ENCODE measurements around the gene CD300A. TPM values are rescaled to one million over a fixed set of nuclear protein-coding genes. Genes with fewer than 3 reads are reported as not detected.
A peak's percentile ranks its signal among the peaks of the same experiment; 100 is the strongest.

Gene CD300A
- total RNA-seq, 1 donor from 2014 or later: not detected

DNA sequence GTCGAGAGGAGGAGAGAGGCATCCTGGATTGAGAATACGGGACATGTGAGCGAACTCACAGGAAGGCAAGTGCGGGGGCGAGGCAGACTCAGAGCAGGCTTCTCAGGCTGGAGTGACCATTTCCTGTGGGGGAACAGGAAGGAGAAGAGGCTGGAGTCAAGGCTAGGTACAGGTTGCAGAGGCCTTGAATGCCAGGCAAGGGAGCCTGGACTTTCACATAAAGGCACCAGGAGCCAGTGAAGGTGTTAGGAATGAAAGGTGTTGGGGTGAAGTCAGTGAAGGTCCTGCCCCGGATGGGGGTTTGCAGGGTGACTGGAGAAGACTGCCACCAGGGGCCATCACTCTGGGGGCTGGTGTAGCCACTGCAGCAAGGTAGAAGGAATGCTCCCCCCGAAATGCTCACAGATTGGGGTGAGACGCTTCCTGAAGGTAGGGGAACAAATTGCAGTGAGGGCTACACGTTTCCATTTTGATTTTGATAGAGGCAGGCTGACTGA lies 39.8 kb upstream of the CD300A start:
- peaks cover 23% of the 10 kb centered on the region for H3K4me1 Mint-ChIP-seq (ENCODE audit: unreplicated experiment)
- no peak for DNase-seq (ENCODE audit: extremely low spot score, unreplicated experiment)
- no peaks in the 10 kb centered on the region for H3K9me3 Mint-ChIP-seq (ENCODE audit: unreplicated experiment)
- peaks cover 4% of the 10 kb centered on the region for H3K27me3 Mint-ChIP-seq (ENCODE audit: unreplicated experiment)
- TF ChIP-seq, protein P1, sequence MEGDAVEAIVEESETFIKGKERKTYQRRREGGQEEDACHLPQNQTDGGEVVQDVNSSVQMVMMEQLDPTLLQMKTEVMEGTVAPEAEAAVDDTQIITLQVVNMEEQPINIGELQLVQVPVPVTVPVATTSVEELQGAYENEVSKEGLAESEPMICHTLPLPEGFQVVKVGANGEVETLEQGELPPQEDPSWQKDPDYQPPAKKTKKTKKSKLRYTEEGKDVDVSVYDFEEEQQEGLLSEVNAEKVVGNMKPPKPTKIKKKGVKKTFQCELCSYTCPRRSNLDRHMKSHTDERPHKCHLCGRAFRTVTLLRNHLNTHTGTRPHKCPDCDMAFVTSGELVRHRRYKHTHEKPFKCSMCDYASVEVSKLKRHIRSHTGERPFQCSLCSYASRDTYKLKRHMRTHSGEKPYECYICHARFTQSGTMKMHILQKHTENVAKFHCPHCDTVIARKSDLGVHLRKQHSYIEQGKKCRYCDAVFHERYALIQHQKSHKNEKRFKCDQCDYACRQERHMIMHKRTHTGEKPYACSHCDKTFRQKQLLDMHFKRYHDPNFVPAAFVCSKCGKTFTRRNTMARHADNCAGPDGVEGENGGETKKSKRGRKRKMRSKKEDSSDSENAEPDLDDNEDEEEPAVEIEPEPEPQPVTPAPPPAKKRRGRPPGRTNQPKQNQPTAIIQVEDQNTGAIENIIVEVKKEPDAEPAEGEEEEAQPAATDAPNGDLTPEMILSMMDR (IDR thresholded peaks at IDR 0.05): no peak
- no peak overlapping the region for H3K4me3 Mint-ChIP-seq (ENCODE audit: unreplicated experiment)
- no peak overlapping the region for H3K27ac Mint-ChIP-seq (ENCODE audit: unreplicated experiment)
- H3K36me3 Mint-ChIP-seq (ENCODE audit: unreplicated experiment): no peaks in the 10 kb centered on the region

DNA sequence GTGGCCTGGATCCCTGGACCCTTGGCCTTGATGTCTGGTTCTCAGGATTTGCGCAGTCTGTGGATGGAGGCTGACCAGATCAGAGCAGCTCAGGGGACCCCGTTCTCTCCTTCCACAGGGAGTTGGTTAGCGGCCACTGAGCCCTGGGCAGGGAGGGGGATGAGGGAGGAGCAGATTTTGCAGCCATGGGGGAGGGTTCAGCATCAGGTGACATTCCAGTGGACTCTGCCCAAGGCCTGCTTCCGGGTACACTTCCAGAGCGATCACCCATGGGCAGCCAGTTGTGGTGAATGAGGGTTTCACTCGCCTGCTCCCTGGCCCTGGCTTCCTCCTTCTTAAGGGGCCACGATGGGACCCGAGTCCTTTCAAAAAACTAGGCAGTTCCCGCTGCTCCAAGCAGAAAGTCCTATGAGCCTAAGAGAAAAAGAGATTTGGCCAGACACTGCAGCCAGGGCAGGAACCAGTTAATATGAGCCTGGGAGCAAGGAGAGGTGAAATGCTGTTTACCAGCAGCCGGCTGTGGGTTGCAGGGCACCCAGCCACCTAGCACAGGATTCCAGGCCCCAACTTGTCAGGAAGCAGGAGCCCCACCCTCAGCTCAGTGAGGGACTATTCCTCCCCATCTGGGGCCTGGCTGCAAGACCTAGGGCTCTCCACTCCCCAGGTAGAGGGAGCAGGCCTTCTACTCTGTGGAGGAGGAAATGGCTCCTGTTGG lies 39.2 kb upstream of the CD300A start:
- H3K27me3 Mint-ChIP-seq (ENCODE audit: unreplicated experiment): peaks cover 4% of the 10 kb centered on the region
- no peak overlapping the region for H3K27ac Mint-ChIP-seq (ENCODE audit: unreplicated experiment)
- H3K9me3 Mint-ChIP-seq (ENCODE audit: unreplicated experiment): no peaks in the 10 kb centered on the region
- H3K4me1 Mint-ChIP-seq (ENCODE audit: unreplicated experiment): peaks cover 23% of the 10 kb centered on the region
- H3K4me3 Mint-ChIP-seq (ENCODE audit: unreplicated experiment): no peak overlapping the region
- DNase-seq (ENCODE audit: extremely low spot score, unreplicated experiment): no peak
- TF ChIP-seq, protein P1 (IDR thresholded peaks at IDR 0.05): no peak
- H3K36me3 Mint-ChIP-seq (ENCODE audit: unreplicated experiment): no peaks in the 10 kb centered on the region

DNA sequence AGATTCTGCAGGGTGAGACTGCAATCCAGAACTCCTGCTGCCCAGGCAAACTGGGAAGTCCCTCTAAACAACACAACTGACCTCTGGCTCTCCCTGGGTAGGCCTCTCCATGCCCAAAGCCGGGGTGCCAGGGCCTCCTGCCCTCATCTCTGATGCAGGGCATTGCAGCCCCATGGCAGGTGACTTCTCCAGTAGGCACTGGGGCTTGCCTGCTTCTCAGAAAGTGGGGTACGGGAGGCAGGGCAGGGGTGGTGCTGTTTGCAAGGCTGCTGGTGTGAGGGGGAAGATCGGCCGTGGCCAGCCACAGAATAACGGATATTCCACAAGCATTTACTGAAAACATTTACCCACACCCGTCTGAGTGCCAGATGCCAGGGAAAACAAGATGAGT lies 38.7 kb upstream of the CD300A start:
- DNase-seq (ENCODE audit: extremely low spot score, unreplicated experiment): no peak
- H3K4me1 Mint-ChIP-seq (ENCODE audit: unreplicated experiment): peaks cover 24% of the 10 kb centered on the region
- H3K4me3 Mint-ChIP-seq (ENCODE audit: unreplicated experiment): no peak overlapping the region
- H3K9me3 Mint-ChIP-seq (ENCODE audit: unreplicated experiment): no peaks in the 10 kb centered on the region
- no peak overlapping the region for H3K27ac Mint-ChIP-seq (ENCODE audit: unreplicated experiment)
- no peaks in the 10 kb centered on the region for H3K27me3 Mint-ChIP-seq (ENCODE audit: unreplicated experiment)
- no peaks in the 10 kb centered on the region for H3K36me3 Mint-ChIP-seq (ENCODE audit: unreplicated experiment)
- TF ChIP-seq, protein P1 (IDR thresholded peaks at IDR 0.05): no peak

DNA sequence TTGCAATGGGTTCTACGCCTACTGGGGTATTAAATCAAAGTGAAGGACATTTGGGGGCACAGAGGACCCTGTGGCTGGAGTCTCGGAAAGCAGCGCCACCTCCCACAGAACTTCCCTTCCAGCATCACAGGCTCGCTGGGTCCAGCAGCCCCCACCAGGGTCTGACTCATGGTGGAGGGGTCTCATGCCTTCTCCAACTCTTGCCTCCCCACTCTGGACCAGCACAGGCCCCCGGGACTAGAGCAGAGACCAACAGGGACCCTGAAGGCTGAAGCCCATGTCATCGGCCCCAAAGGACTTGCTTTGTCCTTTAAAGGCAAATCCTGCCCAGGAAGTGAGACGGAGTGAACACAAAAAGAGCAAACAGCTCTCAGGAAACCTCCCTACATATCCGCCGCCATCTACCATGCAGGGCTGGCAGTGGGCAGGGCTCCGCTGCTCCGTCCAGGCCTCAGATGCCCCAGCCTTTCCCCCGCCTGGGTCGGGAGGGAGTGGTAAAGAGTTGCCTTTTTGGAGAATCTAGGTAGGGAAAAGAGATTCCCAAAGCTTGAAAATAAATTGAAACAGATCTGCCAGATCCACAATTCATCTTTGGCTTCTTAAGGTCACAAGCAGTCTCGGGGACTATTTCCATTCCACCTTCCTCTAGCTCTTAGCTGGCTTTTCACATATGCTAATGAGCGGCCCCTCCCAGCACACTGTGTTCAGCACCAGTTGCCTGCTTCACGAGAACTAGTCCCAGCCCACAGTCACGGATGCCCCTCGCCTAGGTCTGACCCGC lies 36.6 kb upstream of the CD300A start:
- H3K36me3 Mint-ChIP-seq (ENCODE audit: unreplicated experiment): no peaks in the 10 kb centered on the region
- H3K9me3 Mint-ChIP-seq (ENCODE audit: unreplicated experiment): no peaks in the 10 kb centered on the region
- H3K4me3 Mint-ChIP-seq (ENCODE audit: unreplicated experiment): peak overlapping the region; percentile 79
- peak overlapping the region; percentile 89 for H3K27ac Mint-ChIP-seq (ENCODE audit: unreplicated experiment)
- TF ChIP-seq, protein P1 (IDR thresholded peaks at IDR 0.05): no peak
- peaks cover 40% of the 10 kb centered on the region for H3K4me1 Mint-ChIP-seq (ENCODE audit: unreplicated experiment)
- DNase-seq (ENCODE audit: extremely low spot score, unreplicated experiment): no peak
- H3K27me3 Mint-ChIP-seq (ENCODE audit: unreplicated experiment): no peaks in the 10 kb centered on the region

DNA sequence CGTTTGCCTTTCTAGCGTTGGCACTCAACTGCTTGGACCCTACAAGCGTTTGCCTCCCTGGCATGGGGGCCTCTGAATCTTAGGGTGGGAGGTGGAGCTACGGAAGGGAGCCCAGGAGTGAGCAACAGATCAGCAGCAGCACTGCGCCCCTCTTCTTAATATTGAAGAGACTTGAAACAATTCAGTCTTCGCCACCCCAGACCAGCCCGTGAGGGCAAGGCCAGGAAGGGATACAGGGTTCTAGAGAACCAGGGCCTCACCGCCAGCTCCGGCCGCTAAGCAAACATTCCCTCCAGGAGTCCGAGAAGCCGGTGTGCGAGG lies 36.1 kb upstream of the CD300A start:
- H3K4me3 Mint-ChIP-seq (ENCODE audit: unreplicated experiment): peak overlapping the region; percentile 79
- H3K4me1 Mint-ChIP-seq (ENCODE audit: unreplicated experiment): peaks cover 42% of the 10 kb centered on the region
- H3K27ac Mint-ChIP-seq (ENCODE audit: unreplicated experiment): peak overlapping the region; percentile 89
- no peaks in the 10 kb centered on the region for H3K9me3 Mint-ChIP-seq (ENCODE audit: unreplicated experiment)
- no peak for DNase-seq (ENCODE audit: extremely low spot score, unreplicated experiment)
- TF ChIP-seq, protein P1 (IDR thresholded peaks at IDR 0.05): no peak
- no peaks in the 10 kb centered on the region for H3K27me3 Mint-ChIP-seq (ENCODE audit: unreplicated experiment)
- H3K36me3 Mint-ChIP-seq (ENCODE audit: unreplicated experiment): no peaks in the 10 kb centered on the region

Data from osteocyte (in vitro differentiated cells).